Medulla oblongata (tissue), 1 donor: Measurements from ENCODE around the gene R3HDM4.
"Not testable (repeated sequence)": the region's sequence is repeated elsewhere in the genome, so short reads cannot be mapped to it uniquely, and the experiment has no call there.

Experiments used
- DNase-seq: peaks from one replicate; pipeline ENCODE4 v3.0.0-alpha.2; 2015; ENCODE audit errors: extremely low spot score

The R3HDM4 gene

DNA sequence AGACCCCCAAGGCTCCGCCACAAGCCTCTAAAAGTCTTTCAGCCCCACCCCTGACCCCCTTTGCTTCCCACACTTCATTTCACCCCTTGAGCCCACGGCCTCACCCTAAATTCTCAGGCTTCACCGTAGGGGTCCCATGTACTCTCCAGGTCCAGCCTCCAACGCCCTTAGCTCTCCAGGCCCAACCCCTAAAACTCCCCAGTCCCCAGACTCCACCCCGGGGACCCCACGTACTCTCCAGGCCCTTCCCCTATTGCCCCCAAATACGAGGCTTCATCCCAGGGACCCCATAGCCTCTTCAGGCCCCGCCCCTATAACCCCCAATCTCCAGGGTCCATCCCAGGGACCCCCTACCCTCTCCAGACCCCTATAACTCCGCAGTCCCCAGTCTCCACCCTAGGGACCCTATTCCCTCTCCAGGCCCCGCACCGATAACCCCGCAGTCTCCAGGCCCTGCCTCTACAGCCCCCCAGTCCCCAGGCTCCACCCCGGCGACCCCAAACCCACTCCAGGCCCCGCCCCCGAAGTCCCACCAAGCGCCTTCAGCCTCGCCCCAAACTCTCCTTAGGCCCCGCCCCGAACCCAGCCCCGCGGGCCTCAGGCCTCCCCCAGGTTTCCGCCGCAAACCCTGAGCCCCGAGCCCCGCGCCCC lies 20.7 kb downstream of the R3HDM4 start:
- DNase-seq: no peak

- DNase-seq: not testable (repeated sequence)
These were observed 21.4 kb downstream of the R3HDM4 start for GRCh38 chr19:891421-892200.

DNA sequence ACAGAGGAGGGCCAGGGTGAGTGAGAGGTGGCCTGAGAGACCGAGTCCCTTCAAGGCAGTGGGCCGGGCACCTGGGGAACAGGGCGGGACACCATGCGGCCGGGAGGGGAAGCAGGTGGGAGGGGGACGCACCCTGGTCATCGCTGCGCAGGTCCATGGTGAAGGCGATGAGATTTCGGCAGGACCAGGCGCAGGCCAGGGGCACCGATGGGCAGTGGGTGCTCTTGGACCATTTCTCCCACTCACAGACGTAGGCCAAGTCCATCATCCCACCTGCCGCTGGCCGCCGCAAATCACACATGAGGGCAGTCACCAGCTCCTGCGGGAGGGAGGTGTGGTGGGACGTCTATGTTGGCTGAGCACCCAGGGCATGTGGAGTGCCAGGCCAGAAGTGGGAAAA lies 22.2 kb downstream of the R3HDM4 start:
- no peak for DNase-seq

- DNase-seq: no peak
These were observed 23.2 kb downstream of the R3HDM4 start for GRCh38 chr19:889662-890295.

DNA sequence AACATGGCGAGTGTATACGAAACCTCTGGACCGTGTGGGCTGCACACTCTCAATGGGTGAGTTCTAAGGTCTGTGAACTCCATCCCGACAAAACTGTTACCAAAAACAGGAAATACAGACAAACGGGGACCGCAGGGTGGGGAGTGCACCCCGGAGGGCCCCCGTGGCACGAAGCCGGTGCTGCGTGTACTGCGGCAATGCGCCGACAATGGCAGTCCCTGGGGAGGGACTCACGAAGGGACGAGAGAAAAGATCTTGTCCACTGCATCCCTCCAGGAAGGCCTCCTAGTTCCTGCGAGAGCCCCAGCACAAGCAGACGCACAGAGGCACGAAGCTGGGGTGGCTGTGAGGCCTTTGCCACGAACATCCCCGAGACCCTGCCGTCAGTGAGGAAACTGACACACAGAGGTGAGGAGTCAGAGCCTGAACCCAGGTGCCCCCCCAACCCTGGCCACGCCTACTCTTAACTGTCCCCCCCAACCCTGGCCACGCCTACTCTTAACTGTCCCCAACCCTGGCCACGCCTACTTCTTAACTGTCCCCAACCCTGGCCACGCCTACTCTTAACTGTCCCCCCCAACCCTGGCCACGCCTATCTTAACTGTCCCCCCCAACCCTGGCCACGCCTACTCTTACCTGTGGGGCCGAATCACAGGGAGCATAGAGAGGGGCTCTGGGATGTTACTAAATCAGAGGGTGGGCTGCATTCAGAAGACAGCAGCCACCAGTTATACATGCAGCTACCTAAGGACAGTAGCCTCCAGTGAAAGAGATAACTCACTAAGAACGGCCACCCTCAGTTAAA lies 24.2 kb downstream of the R3HDM4 start:
- DNase-seq: no peak

- no peak for DNase-seq
These were observed 25.4 kb downstream of the R3HDM4 start for GRCh38 chr19:887599-887998.

- DNase-seq: no peak
These were observed 25.9 kb downstream of the R3HDM4 start for GRCh38 chr19:887072-887471.

- DNase-seq: no peak
These were observed 27.3 kb downstream of the R3HDM4 start for GRCh38 chr19:885536-886224.

DNA sequence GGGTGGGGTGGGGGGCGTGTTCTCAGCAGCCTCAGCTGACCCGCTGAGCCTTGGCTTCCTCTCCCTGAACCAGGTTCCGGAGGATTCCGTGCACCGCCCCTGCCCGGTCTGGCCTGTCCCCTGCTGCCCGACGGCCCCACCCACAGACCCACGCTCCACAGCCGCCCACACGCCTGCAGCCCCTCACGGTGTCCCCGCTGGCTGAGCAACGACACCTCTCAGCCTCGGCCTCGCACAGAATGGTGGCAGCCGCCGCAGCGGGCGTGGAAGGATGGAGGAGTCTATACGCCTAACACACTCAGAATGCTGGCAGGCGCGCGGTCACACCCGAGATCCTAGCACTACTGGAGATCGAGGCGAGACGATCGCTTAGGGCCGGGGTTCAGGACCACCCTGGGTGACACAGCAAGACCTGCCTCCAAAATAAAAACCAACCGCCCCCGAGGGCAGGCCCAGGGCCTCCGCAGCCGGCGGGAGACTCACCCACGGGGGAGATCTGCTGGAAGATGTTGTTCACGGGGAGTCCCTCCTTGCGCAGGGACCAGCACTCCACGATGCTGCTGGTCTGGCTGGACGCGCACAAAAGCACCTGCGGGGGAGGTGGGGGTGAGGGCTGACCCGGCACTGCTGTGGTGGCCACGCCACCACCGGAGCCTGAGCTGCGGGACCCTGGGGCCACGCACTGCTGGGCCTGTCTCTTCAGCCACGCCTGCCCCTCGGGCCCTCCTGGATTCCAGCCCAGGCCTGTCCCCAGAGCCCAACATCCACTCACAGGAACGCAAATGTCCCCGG lies 28.4 kb downstream of the R3HDM4 start:
- DNase-seq: no peak

DNA sequence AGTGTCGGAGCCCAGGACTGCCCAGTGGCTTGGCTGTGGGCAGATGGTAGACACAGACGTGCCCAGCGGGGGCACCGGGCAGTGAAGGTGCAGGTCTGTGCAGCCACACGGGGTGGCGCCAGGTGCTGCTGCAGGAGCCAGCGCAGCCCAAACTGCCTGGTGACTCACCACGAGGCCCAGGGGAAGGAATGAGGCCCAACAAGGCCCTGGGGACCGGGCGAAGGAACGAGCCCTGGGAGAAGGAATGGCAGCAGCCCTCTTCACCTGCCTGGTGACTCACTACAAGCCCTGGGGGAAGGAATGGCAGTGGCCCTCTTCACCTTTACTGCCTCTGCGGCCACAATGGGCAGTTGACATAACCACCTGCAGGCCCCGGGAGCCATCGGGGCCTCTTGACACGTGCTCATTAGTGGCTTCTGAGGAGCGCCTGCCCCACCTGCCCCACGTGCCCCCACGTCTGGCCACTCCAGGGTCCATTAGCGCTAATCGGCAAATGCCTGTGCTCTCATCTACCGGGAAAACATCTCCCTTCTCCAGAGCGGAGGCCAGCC lies 29.3 kb downstream of the R3HDM4 start:
- no peak for DNase-seq

GRCh38 chr19:882871-883497 lies 30.0 kb downstream of the R3HDM4 start:
- DNase-seq: no peak

GRCh38 chr19:881385-882071 lies 31.5 kb downstream of the R3HDM4 start:
- DNase-seq: no peak

DNA sequence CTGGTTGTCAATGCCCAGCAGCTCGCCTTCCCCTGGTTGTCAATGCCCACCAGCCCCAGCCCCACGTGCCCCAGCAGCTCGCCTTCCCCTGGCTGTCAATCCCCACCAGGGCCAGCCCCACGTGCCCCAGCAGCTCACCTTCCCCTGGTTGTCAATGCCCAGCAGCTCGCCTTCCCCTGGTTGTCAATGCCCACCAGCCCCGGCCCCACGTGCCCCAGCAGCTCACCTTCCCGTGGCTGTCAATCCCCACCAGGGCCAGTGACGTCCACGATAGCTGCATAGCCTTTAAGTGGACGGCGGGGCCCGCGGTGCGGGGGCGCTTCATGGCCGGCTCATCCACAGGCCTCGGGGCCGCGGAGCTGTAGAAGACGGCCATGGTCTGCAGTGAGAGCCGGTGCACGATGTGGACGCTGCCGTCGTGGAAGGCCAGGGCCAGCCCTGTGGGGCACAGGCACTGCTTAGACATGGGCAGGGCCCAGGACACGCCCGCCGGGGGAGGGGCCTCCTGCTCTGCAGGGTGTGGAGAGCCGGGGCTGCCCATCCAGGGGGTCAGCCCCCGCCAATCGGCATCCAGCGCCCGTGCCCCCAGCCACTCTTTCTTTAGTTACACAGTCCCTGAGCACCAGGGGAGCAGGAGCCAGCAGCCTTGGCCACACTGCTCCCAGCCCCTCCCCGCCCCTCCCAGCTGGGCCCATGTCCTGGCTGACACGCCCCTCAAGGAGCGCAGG lies 33.1 kb downstream of the R3HDM4 start:
- no peak for DNase-seq

DNA sequence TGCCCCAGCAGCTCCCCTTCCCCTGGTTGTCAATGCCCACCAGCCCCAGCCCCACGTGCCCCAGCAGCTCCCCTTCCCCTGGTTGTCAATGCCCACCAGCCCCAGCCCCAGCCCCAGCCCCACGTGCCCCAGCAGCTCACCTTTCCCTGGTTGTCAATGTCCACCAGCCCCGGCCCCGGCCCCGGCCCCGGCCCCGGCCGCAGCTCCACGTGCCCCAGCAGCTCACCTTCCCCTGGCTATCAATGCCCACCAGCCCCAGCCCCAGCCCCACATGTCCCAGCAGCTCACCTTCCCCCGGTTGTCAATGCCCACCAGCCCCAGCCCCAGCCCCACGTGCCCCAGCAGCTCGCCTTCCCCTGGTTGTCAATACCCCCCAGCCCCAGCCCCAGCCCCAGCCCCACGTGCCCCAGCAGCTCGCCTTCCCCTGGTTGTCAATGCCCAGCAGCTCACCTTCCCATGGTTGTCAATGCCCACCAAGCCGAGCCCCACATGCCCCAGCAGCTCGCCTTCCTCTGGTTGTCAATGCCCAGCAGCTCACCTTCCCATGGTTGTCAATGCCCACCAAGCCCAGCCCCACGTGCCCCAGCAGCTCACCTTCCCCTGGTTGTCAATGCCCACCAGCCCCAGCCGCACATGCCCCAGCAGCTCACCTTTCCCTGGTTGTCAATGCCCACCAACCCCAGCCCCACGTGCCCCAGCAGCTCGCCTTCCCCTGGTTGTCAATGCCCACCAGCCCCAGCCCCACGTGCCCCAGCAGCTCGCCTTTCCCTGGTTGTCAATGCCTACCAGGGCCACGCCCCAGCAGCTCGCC lies 34.1 kb downstream of the R3HDM4 start:
- DNase-seq: not testable (repeated sequence)

GRCh38 chr19:877992-878660 lies 34.9 kb downstream of the R3HDM4 start:
- DNase-seq: not testable (repeated sequence)

- no peak for DNase-seq
These were observed 36.2 kb downstream of the R3HDM4 start for GRCh38 chr19:876780-877314.

DNA sequence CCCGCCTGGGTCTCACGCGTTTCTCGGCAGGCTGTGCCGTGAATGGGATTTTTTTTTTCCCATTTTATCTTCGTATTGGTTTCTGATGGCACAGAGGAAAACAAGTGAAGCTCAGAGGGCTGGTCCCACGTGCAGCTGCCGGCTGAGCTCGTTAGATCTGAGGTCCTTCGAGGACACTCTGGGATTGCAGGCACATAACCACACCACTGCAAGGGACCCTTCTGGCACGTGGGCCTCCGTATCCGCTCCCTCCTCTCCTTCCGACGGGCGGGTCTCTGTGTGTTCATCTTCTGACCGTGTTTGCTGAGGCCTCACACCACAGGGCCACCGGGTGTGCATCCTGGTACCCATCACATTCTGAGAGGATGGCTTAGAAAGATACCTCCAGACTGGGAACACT lies 36.9 kb downstream of the R3HDM4 start:
- no peak for DNase-seq
